Nucleus accumbens (tissue), 56 donors: ENCODE measurements around the gene RAB17.
"Not testable (repeated sequence)": the region's sequence is repeated elsewhere in the genome, so short reads cannot be mapped to it uniquely, and the experiment has no call there.

Experiments
- DNase-seq, 56 donors: peaks; one replicate each; lab custom pipeline; 2025; lab: John Stamatoyannopoulos, UW

The RAB17 gene

GRCh38 chr2:237600205-237600846 lies 9.8 kb upstream of the RAB17 start:
- no peak for DNase-seq

GRCh38 chr2:237599465-237600110 lies 9.1 kb upstream of the RAB17 start:
- no peak for DNase-seq

- no peak for DNase-seq
Measured at GRCh38 chr2:237598468-237599208, 8.1 kb upstream of the RAB17 start.

GRCh38 chr2:237597196-237598145 lies 6.9 kb upstream of the RAB17 start:
- DNase-seq = no peak

GRCh38 chr2:237596520-237597195 lies 6.1 kb upstream of the RAB17 start:
- DNase-seq = no peak

- not testable (repeated sequence) for DNase-seq
Measured at GRCh38 chr2:237595829-237596519, 5.4 kb upstream of the RAB17 start.

- no peak for DNase-seq
Measured at GRCh38 chr2:237594514-237594871, 4.0 kb upstream of the RAB17 start.

GRCh38 chr2:237593596-237594320 lies 3.2 kb upstream of the RAB17 start:
- DNase-seq = no peak

- DNase-seq = no peak
Measured at GRCh38 chr2:237593036-237593435, 2.5 kb upstream of the RAB17 start.

- DNase-seq = no peak
Measured at GRCh38 chr2:237592425-237592980, 2.0 kb upstream of the RAB17 start.

- DNase-seq = peak in 6 of 56 donors; percentile 9 to 30 (median 18)
Measured at GRCh38 chr2:237591141-237591881, 777 bp upstream of the RAB17 start.

- DNase-seq = no peak
Measured at GRCh38 chr2:237588044-237588696, 2.4 kb downstream of the RAB17 start.

GRCh38 chr2:237585590-237586221 lies 4.8 kb downstream of the RAB17 start:
- DNase-seq = no peak

- DNase-seq = no peak
Measured at GRCh38 chr2:237583385-237584295, 6.9 kb downstream of the RAB17 start.
